BE2C (cell line): Measurements from ENCODE around the gene NT5C3A.

ENCODE experiments used
- DNase-seq: peaks from one replicate; pipeline ENCODE4 v3.0.0-alpha.2; 2020
- H3K27me3 ChIP-seq: fragments of 250-450 bp; sonication (Bioruptor Pico); 2 replicates; pipeline ENCODE4 v1.5.1; 2020; ENCODE audit warnings: mild to moderate bottlenecking
- H3K36me3 ChIP-seq: fragments of 250-450 bp; sonication (Bioruptor Pico); 2 replicates; pipeline ENCODE4 v1.5.1; 2020; ENCODE audit warnings: mild to moderate bottlenecking
- H3K4me1 ChIP-seq: fragments of 250-450 bp; sonication (Bioruptor Pico); 2 replicates; pipeline ENCODE4 v1.5.1; 2020
- H3K4me3 ChIP-seq: 2 replicates; pipeline ENCODE4 v1.5.1; 2011; ENCODE audit warnings: low read depth, low read length
- H3K9me3 ChIP-seq: fragments of 250-450 bp; sonication (Bioruptor Pico); 2 replicates; pipeline ENCODE4 v1.5.1; 2020
- CTCF ChIP-seq: IDR thresholded peaks from 2 replicates; pipeline ENCODE4 v1.5.1; 2012; ENCODE audit warnings: mild to moderate bottlenecking, low read depth, low read length

The NT5C3A gene

DNA sequence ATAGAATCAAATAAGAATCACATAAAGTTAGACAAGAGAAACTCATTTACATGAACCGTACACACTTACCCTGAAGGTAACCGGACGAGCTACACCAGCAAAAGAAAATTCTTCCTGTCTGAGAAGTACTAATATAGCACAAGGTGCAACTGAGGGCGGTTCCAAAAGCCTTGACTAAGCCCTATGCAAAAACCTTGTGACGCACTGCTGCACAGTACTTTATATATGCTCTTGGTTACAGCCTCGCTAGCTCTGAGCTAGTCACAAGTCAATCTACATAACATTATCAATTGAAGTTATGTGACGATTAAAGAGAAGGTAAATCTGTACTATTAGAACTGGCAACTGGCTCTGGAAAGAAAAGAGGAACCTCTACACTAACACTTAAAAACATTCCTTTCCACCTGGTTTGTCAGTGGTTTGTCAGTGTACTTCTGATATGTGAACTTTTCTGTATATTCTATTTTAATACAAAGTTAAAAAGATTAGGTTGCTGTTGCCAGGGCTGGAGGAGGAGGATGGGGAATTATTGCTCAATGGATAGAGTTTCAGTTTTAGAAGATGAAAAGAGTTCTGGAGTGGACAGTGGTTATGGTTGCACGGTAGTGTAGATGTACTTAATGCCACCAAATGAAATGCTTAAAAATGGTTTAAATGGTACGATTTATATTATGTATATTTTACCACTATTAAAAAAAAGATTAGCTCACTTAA is 21.6 kb downstream of the NT5C3A start:
- no peaks in the 10 kb centered on the region for H3K36me3 ChIP-seq
- H3K27me3 ChIP-seq: no peaks in the 10 kb centered on the region
- H3K4me3 ChIP-seq: no peak overlapping the region
- peaks cover 4% of the 10 kb centered on the region; the same call in 1 of the 2 replicates for H3K4me1 ChIP-seq
- no peak for TF ChIP-seq CTCF
- H3K9me3 ChIP-seq: no peaks in the 10 kb centered on the region
- no peak for DNase-seq

DNA sequence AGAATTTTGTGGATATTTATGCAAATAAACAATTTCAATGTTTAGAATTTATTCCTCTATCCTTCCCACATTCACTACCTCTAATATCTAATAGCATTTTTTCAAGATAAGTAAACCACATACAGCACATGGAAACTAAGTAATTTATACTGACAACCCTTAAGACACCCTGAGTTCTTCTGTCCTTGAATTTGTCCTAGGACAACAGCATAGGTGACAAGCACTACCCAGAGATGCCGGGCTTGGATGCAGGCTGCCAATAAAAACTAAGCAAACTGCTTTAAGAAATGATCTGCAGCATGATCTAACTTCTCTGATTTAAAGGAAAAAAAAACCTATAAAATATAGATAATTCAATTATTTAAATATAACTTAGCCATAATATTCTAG is 22.7 kb downstream of the NT5C3A start:
- no peak for DNase-seq
- Histone ChIP-seq H3K4me1 (peaks cover 4% of the 10 kb centered on the region; the same call in 1 of the 2 replicates), H3K4me3 (0 out of 2 replicates have a peak overlapping the region, but pooled peaks have one; percentile 20), H3K9me3 (no peaks in the 10 kb centered on the region), H3K36me3 (no peaks in the 10 kb centered on the region; the same call in 1 of the 2 replicates), H3K27me3 (no peaks in the 10 kb centered on the region)
- TF ChIP-seq CTCF: no peak

DNA sequence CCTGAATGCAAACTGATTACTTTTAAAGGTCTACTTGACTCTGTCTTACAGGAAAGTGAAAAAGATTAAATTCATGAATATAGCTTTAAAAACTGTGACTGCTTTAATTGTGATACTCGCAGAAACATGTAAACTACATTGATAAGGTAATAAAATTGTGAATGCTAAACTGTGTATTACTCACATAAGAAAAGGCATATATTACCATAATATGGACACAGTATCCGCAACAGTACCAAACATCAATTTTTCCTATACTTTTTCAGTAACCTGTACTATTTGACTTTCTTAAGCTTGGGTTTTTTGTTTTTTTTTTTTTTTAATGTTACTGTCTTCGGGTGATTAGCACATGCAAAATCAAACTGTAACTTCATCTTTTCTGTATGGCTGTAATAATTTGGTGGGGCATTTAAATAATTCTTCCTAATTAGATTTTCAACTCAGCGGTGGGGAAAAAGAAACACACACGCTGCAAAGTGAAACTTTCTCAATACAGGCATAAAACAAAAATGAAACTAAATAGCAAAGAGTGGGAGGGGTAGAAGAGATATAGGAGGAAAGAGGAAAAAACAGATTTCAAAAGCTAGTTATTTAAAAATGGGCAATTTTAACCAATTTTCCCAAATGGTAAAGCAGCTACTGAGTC is 23.2 kb downstream of the NT5C3A start:
- no peaks in the 10 kb centered on the region for H3K9me3 ChIP-seq
- 0 out of 2 replicates have a peak overlapping the region, but pooled peaks have one; percentile 20 for H3K4me3 ChIP-seq
- no peak for TF ChIP-seq CTCF
- no peak for DNase-seq
- H3K27me3 ChIP-seq: no peaks in the 10 kb centered on the region
- peaks cover 4% of the 10 kb centered on the region; the same call in 1 of the 2 replicates for H3K4me1 ChIP-seq
- H3K36me3 ChIP-seq: no peaks in the 10 kb centered on the region; the same call in 1 of the 2 replicates

- no peak for TF ChIP-seq CTCF
- H3K36me3 ChIP-seq: no peaks in the 10 kb centered on the region; the same call in 1 of the 2 replicates
- H3K9me3 ChIP-seq: no peaks in the 10 kb centered on the region
- peaks cover 4% of the 10 kb centered on the region; the same call in 1 of the 2 replicates for H3K4me1 ChIP-seq
- no peak for DNase-seq
- no peak overlapping the region for H3K4me3 ChIP-seq
- no peaks in the 10 kb centered on the region for H3K27me3 ChIP-seq
These were observed 23.9 kb downstream of the NT5C3A start for GRCh38 chr7:33038639-33039038.

DNA sequence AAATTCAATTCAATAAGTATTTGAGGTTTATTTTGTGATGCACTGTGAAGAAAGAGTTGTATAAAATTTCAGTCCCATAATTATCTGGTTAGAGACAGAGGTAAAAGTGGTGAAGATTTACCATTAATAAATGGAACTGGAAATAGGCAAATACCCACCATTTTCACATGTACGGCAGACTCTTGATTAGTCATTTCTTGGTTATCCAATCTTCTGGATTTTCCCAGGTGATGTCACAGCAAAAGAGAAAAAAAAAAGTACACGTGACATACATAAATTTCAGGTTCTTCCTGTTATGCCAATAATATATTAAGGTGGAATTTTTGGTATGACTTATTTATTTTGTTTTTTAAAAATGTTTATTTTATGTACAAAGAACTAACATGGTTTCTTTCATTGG is 26.8 kb downstream of the NT5C3A start:
- no peaks in the 10 kb centered on the region for H3K4me1 ChIP-seq
- DNase-seq: no peak
- no peaks in the 10 kb centered on the region for H3K27me3 ChIP-seq
- no peaks in the 10 kb centered on the region; the same call in none of the 2 replicates for H3K36me3 ChIP-seq
- no peak for TF ChIP-seq CTCF
- no peaks in the 10 kb centered on the region for H3K9me3 ChIP-seq
- H3K4me3 ChIP-seq: no peak overlapping the region
